Measurements from ENCODE around the gene ZNF683.

DNA sequence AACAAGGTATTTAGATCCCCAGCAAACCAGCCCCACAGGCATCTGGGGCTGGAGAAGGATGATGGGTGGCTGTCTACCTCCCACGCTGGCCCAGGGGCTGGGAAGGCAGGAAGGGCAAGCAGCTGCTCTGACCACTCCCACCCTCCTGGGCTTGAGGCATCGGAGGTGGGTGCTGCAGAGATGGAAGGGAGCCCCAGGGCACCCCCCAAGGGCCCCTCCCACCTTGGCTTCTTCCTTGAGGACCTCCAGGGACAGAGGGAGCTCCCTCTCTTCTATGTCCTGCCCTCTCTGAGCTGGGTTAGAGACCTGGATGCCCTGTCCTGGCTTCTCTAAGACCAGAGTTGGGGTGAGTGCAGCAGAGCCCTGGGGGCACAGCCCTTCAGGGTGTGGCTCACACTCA, 51.7 kb downstream of the ZNF683 start:
- no peak for TF ChIP-seq POLR2AphosphoS5 (IDR thresholded peaks at IDR 0.05; ENCODE audit: borderline replicate concordance, low read depth, low read length)
- TF ChIP-seq EZH2 (IDR thresholded peaks at IDR 0.05), result no peak

All from SK-N-MC (cell line).